ENCODE measurements around the gene R3HDM4.
"Not testable (repeated sequence)": the region's sequence is repeated elsewhere in the genome, so short reads cannot be mapped to it uniquely, and the experiment has no call there.

The R3HDM4 gene

DNA sequence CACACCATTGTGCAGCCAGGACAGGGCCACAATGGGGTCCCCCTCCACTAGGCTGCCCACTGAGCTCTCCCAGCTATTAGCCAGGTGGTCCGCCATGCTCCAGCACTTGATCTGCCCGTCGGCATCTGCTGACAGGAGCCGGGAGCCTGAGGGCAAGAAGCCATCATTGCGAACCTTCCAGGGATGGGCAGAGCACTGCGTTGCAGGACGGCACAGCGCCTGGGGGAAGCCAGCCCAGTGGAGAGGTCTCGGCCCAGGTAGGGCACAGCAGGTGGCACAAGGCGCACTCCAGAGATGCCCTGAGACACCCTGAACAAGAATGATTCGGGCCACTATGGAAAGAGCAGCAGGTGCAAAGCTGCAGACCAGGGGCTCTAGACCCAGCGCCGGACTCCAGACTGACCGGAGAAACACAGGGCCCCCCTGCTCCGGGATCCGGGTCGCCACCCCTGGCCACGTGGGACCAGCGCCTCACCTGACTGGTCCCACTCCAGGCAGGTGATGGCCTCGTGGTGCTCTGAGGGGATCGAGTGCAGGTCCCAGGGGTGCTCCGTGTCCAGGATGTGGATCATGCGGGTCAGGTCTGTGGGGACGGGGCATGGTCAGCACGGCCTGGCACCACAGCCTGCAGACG, 23.2 kb downstream of the R3HDM4 start:
- DNase-seq = no peak

DNA sequence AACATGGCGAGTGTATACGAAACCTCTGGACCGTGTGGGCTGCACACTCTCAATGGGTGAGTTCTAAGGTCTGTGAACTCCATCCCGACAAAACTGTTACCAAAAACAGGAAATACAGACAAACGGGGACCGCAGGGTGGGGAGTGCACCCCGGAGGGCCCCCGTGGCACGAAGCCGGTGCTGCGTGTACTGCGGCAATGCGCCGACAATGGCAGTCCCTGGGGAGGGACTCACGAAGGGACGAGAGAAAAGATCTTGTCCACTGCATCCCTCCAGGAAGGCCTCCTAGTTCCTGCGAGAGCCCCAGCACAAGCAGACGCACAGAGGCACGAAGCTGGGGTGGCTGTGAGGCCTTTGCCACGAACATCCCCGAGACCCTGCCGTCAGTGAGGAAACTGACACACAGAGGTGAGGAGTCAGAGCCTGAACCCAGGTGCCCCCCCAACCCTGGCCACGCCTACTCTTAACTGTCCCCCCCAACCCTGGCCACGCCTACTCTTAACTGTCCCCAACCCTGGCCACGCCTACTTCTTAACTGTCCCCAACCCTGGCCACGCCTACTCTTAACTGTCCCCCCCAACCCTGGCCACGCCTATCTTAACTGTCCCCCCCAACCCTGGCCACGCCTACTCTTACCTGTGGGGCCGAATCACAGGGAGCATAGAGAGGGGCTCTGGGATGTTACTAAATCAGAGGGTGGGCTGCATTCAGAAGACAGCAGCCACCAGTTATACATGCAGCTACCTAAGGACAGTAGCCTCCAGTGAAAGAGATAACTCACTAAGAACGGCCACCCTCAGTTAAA, 24.2 kb downstream of the R3HDM4 start:
- no peak for DNase-seq

DNA sequence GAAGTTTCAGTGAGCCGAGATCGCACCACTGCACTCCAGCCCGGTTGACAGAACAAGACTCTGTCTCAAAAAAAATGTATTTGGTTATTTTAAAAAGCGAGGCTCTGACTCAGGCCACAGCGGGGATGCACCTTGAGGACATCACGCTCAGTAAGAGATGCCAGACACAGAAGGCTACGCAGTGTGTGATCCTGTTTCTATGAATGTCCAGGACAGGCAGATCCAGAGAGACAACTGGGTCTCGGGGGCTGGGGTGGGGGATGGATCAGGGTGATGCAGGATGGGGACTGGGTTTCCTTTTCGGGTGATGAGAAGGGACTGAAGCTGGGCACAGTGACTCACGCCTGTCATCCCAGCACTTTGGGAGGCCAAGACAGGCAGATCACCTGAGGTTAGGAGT, 25.4 kb downstream of the R3HDM4 start:
- no peak for DNase-seq

DNA sequence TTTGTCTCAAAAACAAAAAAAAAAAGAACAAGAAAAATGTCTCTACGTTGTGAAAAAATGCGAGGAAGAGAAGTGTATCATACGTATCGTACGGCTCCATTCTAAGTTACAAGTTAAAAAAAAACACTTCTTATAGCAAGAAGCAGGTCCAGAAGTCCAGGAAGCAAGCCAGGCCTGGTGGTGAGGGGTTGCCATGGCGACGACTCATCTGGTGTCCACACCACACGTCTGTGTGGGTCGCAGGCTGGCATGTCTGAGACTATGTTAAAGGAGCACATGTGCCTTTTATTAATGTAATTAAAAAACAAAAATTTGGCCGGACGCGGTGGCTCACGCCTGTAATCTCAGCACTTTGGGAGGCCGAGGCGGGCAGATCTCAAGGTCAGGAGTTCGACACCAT, 25.9 kb downstream of the R3HDM4 start:
- no peak for DNase-seq

- no peak for DNase-seq
Observed at GRCh38 chr19:885536-886224, 27.3 kb downstream of the R3HDM4 start.

GRCh38 chr19:884420-885211, 28.4 kb downstream of the R3HDM4 start:
- DNase-seq = no peak

- no peak for DNase-seq
Observed at GRCh38 chr19:883661-884211, 29.3 kb downstream of the R3HDM4 start.

DNA sequence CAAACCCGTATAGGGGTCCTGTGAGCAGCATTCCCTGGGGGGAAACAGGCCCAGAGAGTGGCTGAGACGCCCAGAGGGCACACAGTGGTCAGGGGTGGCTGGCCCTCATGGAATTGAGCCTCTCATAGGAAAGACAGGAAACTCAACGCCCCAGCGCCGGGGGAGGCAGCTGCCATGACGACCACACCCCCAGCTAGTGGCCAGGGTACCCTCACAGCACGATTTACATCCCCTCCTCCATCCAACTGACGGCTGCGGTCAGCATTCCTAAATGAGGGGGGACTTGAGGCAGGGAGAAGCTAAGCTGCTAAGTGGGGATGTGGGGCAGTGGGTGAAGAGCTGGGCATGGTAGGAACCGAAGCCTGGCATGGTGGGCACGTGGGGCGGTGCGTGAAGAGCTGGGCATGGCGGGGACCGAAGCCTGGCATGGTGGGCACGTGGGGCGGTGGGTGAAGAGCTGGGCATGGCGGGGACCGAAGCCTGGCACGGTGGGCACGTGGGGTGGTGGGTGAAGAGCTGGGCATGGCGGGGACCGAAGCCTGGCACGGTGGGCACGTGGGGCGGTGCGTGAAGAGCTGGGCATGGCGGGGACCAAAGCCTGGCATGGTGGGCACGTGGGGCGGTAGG, 30.0 kb downstream of the R3HDM4 start:
- DNase-seq = no peak

- DNase-seq = no peak
Observed at GRCh38 chr19:881385-882071, 31.5 kb downstream of the R3HDM4 start.

DNA sequence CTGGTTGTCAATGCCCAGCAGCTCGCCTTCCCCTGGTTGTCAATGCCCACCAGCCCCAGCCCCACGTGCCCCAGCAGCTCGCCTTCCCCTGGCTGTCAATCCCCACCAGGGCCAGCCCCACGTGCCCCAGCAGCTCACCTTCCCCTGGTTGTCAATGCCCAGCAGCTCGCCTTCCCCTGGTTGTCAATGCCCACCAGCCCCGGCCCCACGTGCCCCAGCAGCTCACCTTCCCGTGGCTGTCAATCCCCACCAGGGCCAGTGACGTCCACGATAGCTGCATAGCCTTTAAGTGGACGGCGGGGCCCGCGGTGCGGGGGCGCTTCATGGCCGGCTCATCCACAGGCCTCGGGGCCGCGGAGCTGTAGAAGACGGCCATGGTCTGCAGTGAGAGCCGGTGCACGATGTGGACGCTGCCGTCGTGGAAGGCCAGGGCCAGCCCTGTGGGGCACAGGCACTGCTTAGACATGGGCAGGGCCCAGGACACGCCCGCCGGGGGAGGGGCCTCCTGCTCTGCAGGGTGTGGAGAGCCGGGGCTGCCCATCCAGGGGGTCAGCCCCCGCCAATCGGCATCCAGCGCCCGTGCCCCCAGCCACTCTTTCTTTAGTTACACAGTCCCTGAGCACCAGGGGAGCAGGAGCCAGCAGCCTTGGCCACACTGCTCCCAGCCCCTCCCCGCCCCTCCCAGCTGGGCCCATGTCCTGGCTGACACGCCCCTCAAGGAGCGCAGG, 33.1 kb downstream of the R3HDM4 start:
- no peak for DNase-seq

- DNase-seq = not testable (repeated sequence)
Observed at GRCh38 chr19:878751-879561, 34.1 kb downstream of the R3HDM4 start.

DNA sequence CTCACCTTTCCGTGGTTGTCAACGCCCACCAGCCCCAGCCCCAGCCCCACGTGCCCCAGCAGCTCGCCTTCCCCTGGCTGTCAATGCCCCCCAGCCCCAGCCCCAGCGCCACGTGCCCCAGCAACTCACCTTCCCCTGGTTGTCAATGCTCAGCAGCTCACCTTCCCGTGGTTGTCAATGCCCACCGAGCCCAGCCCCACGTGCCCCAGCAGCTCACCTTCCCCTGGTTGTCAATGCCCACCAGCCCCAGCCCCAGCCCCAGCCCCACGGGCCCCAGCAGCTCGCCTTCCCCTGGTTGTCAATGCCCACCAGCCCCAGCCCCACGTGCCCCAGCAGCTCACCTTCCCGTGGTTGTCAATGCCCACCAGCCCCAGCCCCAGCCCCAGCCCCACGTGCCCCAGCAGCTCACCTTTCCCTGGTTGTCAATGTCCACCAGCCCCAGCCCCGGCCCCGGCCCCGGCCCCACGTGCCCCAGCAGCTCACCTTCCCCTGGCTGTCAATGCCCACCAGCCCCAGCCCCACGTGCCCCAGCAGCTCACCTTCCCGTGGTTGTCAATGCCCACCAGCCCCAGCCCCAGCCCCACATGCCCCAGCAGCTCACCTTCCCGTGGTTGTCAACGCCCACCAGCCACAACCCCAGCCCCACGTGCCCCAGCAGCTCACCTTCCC, 34.9 kb downstream of the R3HDM4 start:
- not testable (repeated sequence) for DNase-seq

DNA sequence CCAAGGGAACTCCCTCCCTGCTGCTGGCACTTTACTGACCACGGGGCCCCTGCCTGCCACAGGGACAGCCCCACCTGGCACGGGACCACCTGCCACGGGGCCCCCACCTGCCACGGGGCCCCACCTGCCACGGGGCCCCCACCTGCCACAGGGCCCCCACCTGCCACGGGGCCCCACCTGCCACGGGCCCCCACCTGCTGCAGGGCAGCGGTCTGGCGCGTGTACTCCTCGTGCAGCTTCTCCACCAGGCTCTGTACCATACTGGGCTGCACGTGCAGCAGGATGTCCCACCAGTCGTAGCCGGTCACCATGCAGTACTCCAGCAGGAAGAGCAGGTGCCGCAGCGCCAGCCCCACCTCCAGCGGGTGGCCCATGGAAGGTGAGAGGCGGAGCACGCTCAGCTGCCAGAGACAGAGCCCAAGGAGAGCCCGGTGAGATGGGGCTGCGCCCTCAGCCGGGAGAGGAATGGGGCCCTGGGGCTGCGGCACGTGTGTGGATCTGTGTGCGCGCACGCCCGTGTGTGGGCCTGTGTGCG, 36.2 kb downstream of the R3HDM4 start:
- DNase-seq = no peak

DNA sequence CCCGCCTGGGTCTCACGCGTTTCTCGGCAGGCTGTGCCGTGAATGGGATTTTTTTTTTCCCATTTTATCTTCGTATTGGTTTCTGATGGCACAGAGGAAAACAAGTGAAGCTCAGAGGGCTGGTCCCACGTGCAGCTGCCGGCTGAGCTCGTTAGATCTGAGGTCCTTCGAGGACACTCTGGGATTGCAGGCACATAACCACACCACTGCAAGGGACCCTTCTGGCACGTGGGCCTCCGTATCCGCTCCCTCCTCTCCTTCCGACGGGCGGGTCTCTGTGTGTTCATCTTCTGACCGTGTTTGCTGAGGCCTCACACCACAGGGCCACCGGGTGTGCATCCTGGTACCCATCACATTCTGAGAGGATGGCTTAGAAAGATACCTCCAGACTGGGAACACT, 36.9 kb downstream of the R3HDM4 start:
- DNase-seq = no peak

DNA sequence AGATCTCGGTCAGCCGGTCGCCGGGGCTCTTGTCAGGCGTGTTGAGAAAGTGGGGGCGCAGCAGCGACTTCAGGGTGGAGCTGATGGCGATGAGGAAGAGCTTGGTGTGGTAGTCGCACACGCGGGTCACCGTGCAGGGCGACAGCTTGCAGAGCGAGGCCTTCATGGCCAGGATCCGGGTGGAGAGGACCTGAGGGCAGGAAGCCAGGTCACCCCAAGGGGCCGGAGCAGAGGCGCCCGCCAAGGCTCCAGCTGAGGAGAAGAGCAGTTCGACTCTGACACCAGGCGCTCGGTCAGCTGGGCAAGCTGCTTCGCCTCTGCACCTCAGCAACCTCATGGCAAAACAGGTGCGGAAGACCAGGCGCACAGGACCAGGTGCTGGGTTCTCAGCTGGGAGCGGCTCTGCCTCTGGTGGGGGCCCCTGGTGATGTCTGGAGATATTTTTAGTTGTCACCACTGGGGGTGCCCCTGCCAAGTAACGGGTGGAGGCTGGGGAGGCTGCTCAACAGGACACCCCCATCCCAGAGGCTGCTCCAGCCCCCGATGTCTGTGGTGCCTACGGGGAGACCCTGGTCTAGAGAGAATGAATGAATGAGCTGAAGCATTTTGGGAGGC, 37.6 kb downstream of the R3HDM4 start:
- no peak for DNase-seq

GRCh38 chr19:873561-874041, 39.4 kb downstream of the R3HDM4 start:
- no peak for DNase-seq

GRCh38 chr19:873084-873483, 39.9 kb downstream of the R3HDM4 start:
- peak; percentile 45 for DNase-seq

DNA sequence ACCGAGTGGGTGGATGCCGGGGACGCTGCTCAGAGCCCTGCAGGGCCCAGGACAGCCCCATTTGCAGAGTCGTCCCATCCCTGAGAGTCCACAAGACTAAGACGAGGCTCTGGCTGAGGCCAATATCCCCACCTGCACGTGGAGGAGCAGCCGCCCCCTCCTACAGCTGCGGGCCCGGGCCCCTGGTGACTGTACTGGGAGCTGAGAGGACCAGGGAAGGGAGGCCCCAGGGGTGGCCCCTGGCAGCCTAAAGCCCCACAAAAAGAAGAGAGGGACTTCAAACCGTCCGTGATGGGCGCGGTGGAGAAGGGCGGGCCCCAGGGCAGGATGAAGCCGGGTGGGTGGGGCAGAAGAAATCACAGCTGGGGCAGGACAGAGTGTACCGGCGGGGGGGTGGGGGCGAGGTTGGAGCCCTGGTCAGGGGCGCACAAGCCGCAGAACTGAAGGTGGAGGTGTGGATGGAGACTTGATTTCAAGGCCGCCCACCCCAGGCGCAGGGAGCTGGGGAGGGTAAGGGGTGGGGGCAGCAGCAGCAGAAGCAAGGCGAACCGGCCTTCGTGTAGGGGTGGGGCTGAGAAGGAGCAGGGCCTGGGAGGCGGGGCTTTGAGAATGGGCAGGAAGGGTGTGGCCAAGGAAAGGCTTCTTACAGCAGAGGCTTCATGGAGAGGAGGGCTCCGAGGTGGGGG, 40.6 kb downstream of the R3HDM4 start:
- peak; percentile 66 for DNase-seq

Data from activated T-cell treated with anti-CD3 and anti-CD28 coated beads for 4 hours (primary cell).